RPMI7951 (cell line): ENCODE measurements around the gene KMT2B. TPM values are rescaled to one million over a fixed set of nuclear protein-coding genes. Genes with fewer than 3 reads are reported as not detected.
"Not testable (repeated sequence)": the region's sequence is repeated elsewhere in the genome, so short reads cannot be mapped to it uniquely, and the experiment has no call there.

Experiments used
- DNase-seq: peaks from one replicate; pipeline ENCODE4 v3.0.0-alpha.2; 2012; ENCODE audit warnings: low read depth
- total RNA-seq: library from RNA; depleted of rRNA; stranded (reverse); fragments of >200 nt; shearing (Covaris generic); gene quantifications from 2 replicates; pipeline ENCODE4 v1.2.3, GENCODE V29; 2014

The KMT2B gene
- total RNA-seq, 1 experiment from 2014 or later: 6.8 TPM

DNA sequence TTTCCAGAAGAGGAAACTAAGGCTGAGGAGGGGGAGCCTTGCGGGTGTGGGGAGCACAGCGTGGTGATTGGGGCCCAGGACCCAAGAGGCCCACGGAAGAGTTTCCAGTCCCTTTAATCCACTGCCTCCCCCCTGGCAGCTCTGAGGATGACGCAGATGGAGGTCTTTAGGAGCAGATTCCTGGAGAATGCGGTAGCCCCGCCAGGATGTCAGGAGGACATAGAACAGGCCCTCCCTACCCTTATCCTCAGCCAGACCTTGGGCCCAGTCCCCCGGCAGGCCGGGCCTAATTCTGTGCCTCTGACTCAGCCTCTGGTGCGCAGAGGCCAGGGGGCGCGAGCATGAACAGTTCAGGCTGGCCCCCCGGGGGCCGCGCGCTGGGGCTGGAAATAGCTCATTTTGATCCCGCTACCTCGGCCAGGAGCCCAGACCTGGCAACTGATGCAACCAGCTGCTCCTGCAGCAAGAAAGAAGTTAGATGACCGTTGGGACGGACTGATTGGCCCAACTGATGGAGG, 39.5 kb downstream of the KMT2B start:
- peak; percentile 88 for DNase-seq

- DNase-seq: peak; percentile 100
Measured at GRCh38 chr19:35757749-35758608, 40.2 kb downstream of the KMT2B start, which contains the start of gene PROSER3. PROSER3 (plus strand) TSS chr19:35758176; CDS start chr19:35758216, 40 bp downstream.

GRCh38 chr19:35759697-35760096, 41.9 kb downstream of the KMT2B start:
- DNase-seq: no peak

DNA sequence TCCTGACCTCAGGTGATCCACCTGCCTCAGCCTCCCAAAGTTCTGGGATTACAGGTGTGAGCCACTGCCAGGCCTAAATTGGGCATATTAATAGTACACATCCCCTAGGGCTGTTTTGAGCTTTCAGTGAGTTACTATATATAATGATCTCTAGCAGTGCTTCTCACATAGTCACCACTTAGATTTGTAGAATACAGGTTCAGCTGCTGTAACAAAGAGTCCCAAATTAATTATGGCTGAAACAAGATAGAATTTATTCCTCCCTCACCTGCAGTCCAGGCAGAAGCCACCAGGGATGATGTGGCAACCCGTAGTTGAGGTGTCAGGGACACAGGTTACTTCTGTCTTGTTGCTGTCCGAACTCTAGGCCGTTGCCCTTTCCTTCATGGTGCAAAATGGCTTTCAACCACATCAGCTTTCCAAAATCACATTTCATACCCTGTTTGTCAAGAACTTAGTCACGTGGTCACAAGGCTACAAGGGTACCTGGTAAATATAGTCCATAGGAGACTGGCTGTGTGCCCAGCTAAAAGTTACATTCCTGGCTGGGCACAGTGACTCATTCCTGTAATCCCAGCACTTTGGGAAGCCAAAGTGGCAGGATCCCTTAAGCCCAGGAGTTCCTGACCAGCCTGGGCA, 43.0 kb downstream of the KMT2B start:
- DNase-seq: no peak

DNA sequence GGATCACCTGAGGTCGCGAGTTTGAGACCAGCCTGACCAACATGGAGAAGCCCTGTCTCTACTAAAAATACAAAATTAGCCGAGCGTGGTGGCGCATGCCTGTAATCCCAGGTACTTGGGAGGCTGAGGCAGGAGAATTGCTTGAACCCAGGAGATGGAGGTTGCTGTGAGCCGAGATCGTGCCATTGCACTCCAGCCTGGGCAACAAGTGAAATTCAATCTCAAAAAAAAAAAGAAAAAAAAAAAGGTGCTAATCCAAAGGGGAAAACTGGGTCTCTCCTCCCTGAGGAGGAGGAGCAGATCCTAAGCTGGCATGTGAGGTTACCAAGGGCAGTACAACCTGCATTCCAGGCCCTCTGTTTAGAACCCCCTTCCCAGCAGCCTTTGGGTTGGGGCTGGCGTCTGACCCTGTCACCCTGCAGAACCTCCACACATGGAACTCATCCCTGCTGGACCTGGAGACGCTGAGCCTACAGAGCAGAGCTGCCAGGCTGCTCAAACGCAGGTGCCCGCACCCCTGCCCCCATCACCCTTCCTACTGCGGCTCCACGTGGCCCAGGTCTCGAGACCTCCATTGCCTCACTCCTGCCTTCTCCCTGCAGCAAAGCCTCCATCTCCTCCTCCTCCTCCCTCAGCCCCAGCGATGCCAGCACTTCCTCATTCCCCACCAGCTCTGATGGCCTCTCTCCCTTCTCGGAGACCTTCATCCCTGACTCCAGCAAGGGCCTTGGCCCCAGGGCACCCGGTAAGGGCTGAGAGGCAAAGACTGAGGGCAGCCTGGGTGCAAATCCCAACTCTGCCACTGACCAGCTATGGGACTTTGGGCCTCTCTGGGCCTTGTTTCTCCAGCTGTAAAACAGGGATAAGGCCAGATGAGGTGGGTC, 46.9 kb downstream of the KMT2B start:
- DNase-seq: no peak

GRCh38 chr19:35766571-35767104, 48.8 kb downstream of the KMT2B start:
- DNase-seq: no peak

GRCh38 chr19:35767288-35768081, 49.7 kb downstream of the KMT2B start:
- no peak for DNase-seq

GRCh38 chr19:35768082-35768421, 50.2 kb downstream of the KMT2B start:
- DNase-seq: no peak

- DNase-seq: not testable (repeated sequence)
Measured at GRCh38 chr19:35772362-35772761, 54.6 kb downstream of the KMT2B start.

GRCh38 chr19:35773020-35773806, 55.4 kb downstream of the KMT2B start:
- peak; percentile 33 for DNase-seq

GRCh38 chr19:35774274-35775045, 56.7 kb downstream of the KMT2B start:
- no peak for DNase-seq

DNA sequence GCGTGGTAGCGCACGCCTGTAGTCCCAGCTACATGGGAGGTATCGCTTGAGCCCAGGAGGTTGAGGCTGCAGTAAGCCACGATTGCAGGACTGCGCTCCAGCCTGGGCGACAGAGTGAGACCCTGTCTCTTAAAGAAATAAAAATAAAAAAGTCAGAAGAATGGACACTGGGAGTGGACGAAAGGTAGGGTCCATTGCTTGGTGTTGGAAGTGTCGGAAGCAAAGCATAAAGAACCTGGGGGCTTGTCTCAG, 57.2 kb downstream of the KMT2B start:
- no peak for DNase-seq

DNA sequence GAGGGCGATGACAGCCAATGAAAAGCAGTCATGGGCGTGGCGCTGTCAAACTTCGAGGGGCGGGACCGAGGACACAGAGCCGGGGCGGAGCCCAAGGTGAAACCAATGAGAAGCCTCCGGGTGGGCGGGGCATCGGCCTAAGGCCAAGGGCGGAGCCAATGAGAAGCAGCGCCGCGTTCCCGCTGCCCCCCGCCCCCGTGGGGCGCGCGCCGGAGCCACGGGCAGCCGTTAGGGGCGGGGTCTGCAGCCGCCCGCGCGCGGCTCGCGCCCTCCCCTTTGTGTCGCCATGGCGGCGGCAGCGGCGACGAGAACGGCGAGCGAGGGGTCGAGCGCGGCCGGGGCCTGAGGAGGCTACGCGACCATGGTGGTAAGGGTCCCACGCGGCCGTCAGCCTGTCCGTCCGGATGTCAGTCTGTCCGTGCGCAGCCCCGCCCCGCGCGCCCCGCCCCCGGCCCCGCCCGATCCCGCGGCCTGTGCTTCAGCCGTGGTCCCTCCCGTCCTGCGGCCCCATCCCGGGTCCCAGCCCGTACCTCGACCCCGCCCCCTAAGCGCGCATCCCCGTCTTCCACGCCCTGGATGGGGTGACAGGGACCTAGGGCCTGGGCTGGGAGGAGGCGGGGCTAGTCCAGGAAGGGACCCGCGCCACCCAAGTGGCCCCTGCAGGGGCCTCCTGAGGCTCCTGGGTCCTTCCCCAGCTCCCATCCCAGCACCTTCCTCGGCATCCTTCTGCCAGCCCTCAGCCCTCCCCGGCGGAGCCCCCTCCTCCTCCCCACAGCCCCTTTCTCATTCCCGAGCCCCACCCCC, 57.7 kb downstream of the KMT2B start, which contains the start of gene ARHGAP33:
ARHGAP33 (plus strand) TSS at position 267 of the 804 bp plus-strand sequence; CDS start at position 362, 95 bp downstream.
- peak; percentile 96 for DNase-seq

DNA sequence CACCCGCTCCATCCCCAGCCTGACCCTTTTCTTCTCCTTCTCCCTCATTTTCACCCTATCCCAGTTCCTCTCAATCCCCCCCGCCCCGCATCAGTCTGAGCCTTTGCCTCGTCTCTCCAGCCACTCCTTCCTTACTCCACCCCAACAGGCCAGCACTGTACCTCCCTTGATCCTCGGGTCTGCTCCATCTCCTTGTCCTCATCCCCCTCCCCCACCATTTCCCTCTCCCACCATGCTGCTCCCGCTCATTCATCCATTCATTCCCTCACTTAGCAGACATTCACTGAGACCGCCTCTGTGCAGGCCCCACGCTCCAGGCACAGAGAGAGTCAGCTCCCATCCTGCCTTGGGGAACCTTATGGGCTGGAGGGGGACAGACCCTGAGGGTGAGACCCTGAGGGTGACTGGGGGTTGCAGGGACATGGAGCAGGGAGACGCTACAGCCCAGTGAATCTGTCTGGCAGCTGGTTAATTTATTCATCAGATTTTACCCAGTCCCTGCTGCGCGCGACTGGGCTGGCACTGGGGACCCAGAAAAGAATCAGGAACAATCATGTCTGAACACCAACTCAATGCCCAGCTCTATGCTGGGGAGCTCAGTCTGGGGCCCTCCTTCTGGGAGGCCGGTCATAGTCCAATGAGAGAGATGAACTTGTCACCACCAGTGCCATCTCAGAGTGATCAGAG, 58.4 kb downstream of the KMT2B start:
- no peak for DNase-seq

GRCh38 chr19:35777086-35777841, 59.5 kb downstream of the KMT2B start:
- DNase-seq: no peak

GRCh38 chr19:35777961-35778360, 60.2 kb downstream of the KMT2B start:
- DNase-seq: no peak

- DNase-seq: no peak
Measured at GRCh38 chr19:35779033-35779432, 61.2 kb downstream of the KMT2B start.
